AG09319 (cell line): ENCODE measurements around the gene G2E3.
"Not testable (repeated sequence)": the region's sequence is repeated elsewhere in the genome, so short reads cannot be mapped to it uniquely, and the experiment has no call there.

Experiments used
- DNase-seq: peaks from one replicate; pipeline ENCODE4 v3.0.0-alpha.2; 2010; ENCODE audit warnings: low read depth; ENCODE audit errors: extremely low read depth
- TF ChIP-seq, protein P1 (sequence below): IDR thresholded peaks from 2 replicates; pipeline ENCODE4 v1.5.1; 2011; ENCODE audit warnings: low read depth, mild to moderate bottlenecking, inconsistent platforms, low read length, moderate library complexity

Gene G2E3

DNA sequence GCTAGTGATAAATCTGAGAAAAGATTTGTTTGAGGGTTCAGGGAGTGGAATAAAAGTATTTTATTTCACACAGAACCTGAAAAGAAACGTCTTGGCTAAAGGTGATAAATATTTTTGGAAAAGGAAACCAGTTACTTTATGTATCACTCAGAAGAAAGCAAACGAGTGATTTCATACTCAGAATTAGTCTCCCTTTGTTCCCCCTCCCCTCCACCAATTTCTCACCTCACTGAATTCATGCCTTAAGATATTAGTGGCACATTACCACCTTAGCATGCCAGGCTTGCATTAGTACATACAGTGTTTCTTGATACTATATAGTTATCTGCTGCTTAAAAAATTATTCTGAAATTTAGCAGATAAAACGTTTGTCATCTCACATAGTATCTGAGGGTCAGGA is 28.2 kb downstream of the G2E3 start:
- DNase-seq: no peak
- TF ChIP-seq, protein P1, sequence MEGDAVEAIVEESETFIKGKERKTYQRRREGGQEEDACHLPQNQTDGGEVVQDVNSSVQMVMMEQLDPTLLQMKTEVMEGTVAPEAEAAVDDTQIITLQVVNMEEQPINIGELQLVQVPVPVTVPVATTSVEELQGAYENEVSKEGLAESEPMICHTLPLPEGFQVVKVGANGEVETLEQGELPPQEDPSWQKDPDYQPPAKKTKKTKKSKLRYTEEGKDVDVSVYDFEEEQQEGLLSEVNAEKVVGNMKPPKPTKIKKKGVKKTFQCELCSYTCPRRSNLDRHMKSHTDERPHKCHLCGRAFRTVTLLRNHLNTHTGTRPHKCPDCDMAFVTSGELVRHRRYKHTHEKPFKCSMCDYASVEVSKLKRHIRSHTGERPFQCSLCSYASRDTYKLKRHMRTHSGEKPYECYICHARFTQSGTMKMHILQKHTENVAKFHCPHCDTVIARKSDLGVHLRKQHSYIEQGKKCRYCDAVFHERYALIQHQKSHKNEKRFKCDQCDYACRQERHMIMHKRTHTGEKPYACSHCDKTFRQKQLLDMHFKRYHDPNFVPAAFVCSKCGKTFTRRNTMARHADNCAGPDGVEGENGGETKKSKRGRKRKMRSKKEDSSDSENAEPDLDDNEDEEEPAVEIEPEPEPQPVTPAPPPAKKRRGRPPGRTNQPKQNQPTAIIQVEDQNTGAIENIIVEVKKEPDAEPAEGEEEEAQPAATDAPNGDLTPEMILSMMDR: no peak

- no peak for DNase-seq
- TF ChIP-seq, protein P1: no peak
Measured at GRCh38 chr14:30588873-30589272, 29.9 kb downstream of the G2E3 start.

- TF ChIP-seq, protein P1: no peak
- no peak for DNase-seq
Measured at GRCh38 chr14:30596935-30597334, 38.0 kb downstream of the G2E3 start.

DNA sequence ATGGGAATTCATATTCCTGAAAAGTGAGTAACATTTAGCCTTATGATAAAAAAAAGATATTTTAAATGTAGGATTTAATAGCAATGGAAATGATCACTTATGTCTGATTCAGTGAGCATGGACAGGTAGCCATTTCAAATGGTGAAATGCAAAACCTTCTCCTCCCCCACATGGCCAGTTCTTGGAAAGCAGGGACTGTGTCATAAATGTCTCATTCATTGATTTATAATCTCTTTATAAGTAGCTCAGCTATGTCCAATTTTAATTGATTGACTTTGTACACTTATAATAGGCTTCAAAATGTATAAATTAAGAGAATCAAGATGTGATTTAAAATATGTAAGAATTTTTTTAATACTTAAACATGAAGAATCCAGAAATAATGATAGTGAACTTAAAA is 38.5 kb downstream of the G2E3 start:
- no peak for DNase-seq
- TF ChIP-seq, protein P1: no peak

- TF ChIP-seq, protein P1: no peak
- no peak for DNase-seq
Measured at GRCh38 chr14:30600922-30601918, 42.3 kb downstream of the G2E3 start.

- TF ChIP-seq, protein P1: no peak
- no peak for DNase-seq
Measured at GRCh38 chr14:30603402-30603801, 44.4 kb downstream of the G2E3 start.

- DNase-seq: not testable (repeated sequence)
Measured at GRCh38 chr14:30604696-30605095, 45.7 kb downstream of the G2E3 start.
